ENCODE measurements around the gene POU2F3.

Gene POU2F3

DNA sequence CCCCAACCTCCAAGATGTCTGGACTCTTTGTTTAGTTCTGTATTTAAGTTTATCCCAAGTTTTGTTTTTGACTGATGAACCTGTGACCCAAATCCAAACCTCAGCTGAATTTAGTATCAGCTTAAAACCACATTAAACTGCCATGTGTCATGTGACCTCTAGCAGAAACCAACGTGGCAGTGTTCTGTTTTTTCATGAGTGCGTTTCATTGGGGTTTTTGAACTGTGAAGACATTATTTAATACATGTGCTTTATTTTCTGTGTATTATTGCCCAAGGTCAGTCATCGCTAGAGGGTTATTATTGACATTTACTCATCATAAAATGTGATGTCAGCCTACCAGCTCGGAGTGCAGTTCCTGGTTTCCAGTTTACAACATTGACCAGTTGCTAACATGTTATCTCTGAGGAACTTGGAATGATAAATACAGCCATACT is 86.9 kb downstream of the POU2F3 start:
- peaks cover 3% of the 10 kb centered on the region; the same call in 1 of the 2 replicates for H3K4me1 ChIP-seq (ENCODE audit: control insufficient read depth, insufficient read depth, low read length)
- no peaks in the 10 kb centered on the region for H3K9me3 ChIP-seq (ENCODE audit: control insufficient read depth, insufficient read depth, low read depth, low read length)
- H3K4me3 ChIP-seq (ENCODE audit: low read depth, low read length): no peak overlapping the region
- peaks cover 22% of the 10 kb centered on the region for H3K36me3 ChIP-seq (ENCODE audit: control insufficient read depth, insufficient read depth, low read length)
- H3K27me3 ChIP-seq (ENCODE audit: control insufficient read depth, insufficient read depth, low read length): 0 out of 2 replicates have a peak, but pooled peaks cover 6% of the 10 kb centered on the region
- no peak overlapping the region for H3K27ac ChIP-seq (ENCODE audit: low read depth, low read length)
- no peak overlapping the region for H3K9ac ChIP-seq (ENCODE audit: low read length)

DNA sequence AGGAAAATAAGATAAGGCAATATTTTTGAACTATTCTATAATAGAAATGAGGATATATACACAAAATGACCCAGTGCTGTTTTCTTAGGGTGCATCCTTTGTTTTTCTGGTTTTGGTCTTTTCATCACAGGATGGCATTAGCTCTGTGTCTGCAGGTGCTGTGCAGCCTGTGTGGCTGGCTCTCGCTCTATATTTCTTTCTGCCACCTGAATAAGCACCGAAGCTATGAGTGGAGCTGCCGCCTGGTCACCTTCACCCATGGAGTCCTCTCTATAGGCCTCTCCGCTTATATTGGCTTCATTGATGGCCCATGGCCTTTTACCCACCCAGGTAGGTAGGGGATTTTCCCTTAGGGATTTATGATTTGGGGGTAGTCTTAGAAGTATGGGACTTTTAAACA is 87.4 kb downstream of the POU2F3 start:
- Histone ChIP-seq H3K27me3 (ENCODE audit: control insufficient read depth, insufficient read depth, low read length) (0 out of 2 replicates have a peak, but pooled peaks cover 6% of the 10 kb centered on the region), H3K4me1 (ENCODE audit: control insufficient read depth, insufficient read depth, low read length) (peaks cover 3% of the 10 kb centered on the region; the same call in 1 of the 2 replicates), H3K9ac (ENCODE audit: low read length) (no peak overlapping the region), H3K9me3 (ENCODE audit: control insufficient read depth, insufficient read depth, low read depth, low read length) (no peaks in the 10 kb centered on the region), H3K4me3 (ENCODE audit: low read depth, low read length) (no peak overlapping the region), H3K36me3 (ENCODE audit: control insufficient read depth, insufficient read depth, low read length) (peaks cover 24% of the 10 kb centered on the region), H3K27ac (ENCODE audit: low read depth, low read length) (no peak overlapping the region)

DNA sequence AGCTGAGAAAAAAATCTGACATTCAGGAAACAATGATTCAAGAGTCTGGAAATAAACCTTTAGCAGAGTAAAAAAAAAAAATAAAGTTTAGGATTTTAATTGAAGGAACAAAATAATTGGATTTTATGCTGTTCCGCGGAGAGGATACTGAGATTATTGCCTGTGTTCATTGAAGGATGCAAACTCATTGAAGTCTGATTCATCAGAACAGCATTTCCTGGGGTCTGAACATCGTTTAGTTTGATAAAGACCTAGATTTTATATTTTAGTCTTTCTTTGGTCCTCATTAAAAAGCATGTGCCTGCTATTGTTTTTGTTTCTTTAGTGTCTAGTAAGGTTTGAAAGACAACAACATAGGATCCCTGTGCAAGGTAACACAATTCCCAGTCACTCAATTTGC is 89.6 kb downstream of the POU2F3 start:
- Histone ChIP-seq H3K4me3 (ENCODE audit: low read depth, low read length) (no peak overlapping the region), H3K27me3 (ENCODE audit: control insufficient read depth, insufficient read depth, low read length) (no peaks in the 10 kb centered on the region), H3K27ac (ENCODE audit: low read depth, low read length) (no peak overlapping the region), H3K9ac (ENCODE audit: low read length) (no peak overlapping the region), H3K9me3 (ENCODE audit: control insufficient read depth, insufficient read depth, low read depth, low read length) (no peaks in the 10 kb centered on the region), H3K36me3 (ENCODE audit: control insufficient read depth, insufficient read depth, low read length) (peaks cover 25% of the 10 kb centered on the region), H3K4me1 (ENCODE audit: control insufficient read depth, insufficient read depth, low read length) (peaks cover 3% of the 10 kb centered on the region; the same call in 1 of the 2 replicates)

DNA sequence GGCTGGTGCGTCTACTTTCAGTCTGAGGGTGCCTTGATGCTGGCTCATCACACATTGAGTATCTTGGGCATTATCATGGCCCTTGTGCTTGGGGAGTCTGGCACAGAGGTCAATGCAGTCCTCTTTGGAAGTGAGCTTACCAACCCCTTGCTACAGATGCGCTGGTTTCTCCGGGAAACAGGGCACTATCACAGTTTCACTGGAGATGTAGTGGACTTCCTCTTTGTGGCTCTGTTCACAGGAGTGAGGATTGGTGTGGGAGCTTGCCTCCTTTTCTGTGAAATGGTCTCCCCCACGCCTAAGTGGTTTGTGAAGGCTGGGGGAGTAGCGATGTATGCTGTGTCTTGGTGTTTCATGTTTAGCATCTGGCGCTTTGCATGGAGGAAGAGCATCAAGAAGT is 90.1 kb downstream of the POU2F3 start:
- no peak overlapping the region for H3K9ac ChIP-seq (ENCODE audit: low read length)
- H3K4me3 ChIP-seq (ENCODE audit: low read depth, low read length): no peak overlapping the region
- peaks cover 25% of the 10 kb centered on the region for H3K36me3 ChIP-seq (ENCODE audit: control insufficient read depth, insufficient read depth, low read length)
- H3K4me1 ChIP-seq (ENCODE audit: control insufficient read depth, insufficient read depth, low read length): no peaks in the 10 kb centered on the region; the same call in 1 of the 2 replicates
- no peaks in the 10 kb centered on the region for H3K9me3 ChIP-seq (ENCODE audit: control insufficient read depth, insufficient read depth, low read depth, low read length)
- H3K27me3 ChIP-seq (ENCODE audit: control insufficient read depth, insufficient read depth, low read length): no peaks in the 10 kb centered on the region
- H3K27ac ChIP-seq (ENCODE audit: low read depth, low read length): no peak overlapping the region

DNA sequence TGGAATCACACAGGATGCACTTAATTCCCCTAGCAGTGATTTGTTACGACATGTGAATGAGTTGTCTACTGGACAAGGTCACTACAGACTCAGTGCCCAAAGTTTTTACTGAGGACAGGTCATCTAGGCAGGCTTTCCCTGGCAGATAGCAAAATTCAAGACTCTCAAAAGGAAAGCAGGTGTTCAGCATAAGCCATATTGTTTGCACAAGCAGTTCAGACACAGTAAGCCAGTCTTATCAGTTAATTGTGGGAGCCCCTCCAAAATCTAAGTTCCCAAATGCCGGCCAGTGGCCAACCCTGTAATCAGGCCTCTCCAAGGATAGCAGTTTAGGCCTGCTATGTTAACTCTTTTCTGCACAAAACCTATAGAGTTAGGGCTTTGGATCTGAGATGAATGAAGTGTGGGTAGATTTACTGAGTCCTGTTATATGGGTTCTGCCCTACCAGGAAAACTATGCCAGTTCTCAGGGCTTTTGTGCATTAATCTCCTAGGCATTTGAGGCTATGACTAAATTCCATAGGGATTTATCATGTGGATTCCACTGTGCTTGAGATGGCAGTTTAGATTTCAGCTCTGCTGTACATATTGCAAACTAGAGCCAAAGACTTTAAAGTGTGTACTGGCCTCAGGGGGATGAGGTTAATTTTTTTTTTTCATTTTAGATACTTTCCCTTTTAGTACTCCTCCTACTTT is 91.5 kb downstream of the POU2F3 start:
- no peaks in the 10 kb centered on the region for H3K27me3 ChIP-seq (ENCODE audit: control insufficient read depth, insufficient read depth, low read length)
- no peak overlapping the region for H3K4me3 ChIP-seq (ENCODE audit: low read depth, low read length)
- no peak overlapping the region for H3K9ac ChIP-seq (ENCODE audit: low read length)
- H3K27ac ChIP-seq (ENCODE audit: low read depth, low read length): no peak overlapping the region
- H3K4me1 ChIP-seq (ENCODE audit: control insufficient read depth, insufficient read depth, low read length): no peaks in the 10 kb centered on the region; the same call in 1 of the 2 replicates
- H3K9me3 ChIP-seq (ENCODE audit: control insufficient read depth, insufficient read depth, low read depth, low read length): no peaks in the 10 kb centered on the region
- peaks cover 25% of the 10 kb centered on the region for H3K36me3 ChIP-seq (ENCODE audit: control insufficient read depth, insufficient read depth, low read length)

DNA sequence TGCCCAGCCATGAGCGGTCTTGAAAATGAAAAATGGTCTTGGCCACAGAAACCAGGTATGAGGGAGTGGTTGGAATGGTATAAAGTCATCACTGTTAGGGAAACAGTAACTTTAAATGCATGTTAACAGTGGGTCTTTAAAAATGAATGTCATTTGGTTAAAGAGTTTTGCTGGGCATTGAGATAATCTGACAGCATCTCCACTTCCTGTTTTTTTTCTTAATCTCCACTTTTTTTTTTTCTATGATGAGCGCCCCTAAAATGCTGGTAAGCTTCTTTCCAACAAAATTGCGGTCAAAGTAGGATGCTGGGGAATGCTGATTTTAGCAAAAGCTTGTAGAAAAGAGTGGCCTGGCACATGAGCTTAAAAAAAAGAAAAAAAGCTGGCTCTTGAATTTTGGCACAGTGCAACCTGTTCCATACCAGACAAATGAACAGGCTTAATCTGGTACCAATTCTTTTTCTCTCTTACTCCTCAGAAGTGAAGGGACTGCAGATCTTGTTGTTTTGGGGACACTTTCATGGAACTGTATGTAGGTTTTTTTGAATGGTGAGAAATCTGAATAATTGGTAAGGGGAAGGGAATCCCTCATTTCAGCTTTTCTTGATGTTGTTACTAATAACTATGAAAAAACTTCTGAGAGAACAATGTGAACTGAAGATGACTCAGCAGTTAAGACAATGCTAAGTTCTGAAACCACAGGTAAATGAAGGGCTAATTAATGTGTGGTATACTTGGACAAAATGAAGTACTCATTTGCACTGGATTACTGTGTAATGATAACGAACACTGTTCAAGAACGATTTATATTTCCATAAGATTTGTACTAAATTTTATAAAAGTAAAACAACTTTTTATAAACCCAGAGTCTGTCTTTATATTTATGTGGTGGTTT is 93.1 kb downstream of the POU2F3 start:
- Histone ChIP-seq H3K4me3 (ENCODE audit: low read depth, low read length) (no peak overlapping the region), H3K9me3 (ENCODE audit: control insufficient read depth, insufficient read depth, low read depth, low read length) (no peaks in the 10 kb centered on the region), H3K27ac (ENCODE audit: low read depth, low read length) (no peak overlapping the region), H3K27me3 (ENCODE audit: control insufficient read depth, insufficient read depth, low read length) (no peaks in the 10 kb centered on the region), H3K36me3 (ENCODE audit: control insufficient read depth, insufficient read depth, low read length) (peaks cover 25% of the 10 kb centered on the region), H3K9ac (ENCODE audit: low read length) (no peak overlapping the region), H3K4me1 (ENCODE audit: control insufficient read depth, insufficient read depth, low read length) (peaks cover 2% of the 10 kb centered on the region; the same call in 1 of the 2 replicates)

DNA sequence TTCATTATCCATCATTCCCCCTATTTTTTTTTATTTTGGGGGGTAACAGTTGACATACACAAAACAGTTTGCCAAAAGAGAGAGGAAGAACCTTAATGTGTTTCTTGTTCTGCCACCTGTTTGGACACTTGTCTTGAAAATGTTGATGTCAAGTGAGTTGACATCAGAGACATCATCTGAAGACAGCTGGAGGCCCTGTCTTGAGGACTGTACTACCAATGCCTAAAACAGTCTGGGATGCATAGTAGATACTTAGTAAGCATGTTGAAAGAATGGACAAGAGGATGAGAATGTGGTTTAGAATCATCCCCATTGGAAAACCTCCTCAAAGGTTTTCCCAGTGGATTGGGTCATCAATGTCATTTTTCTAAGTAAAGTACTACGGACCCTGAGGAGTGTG is 93.9 kb downstream of the POU2F3 start:
- Histone ChIP-seq H3K4me3 (ENCODE audit: low read depth, low read length) (no peak overlapping the region), H3K4me1 (ENCODE audit: control insufficient read depth, insufficient read depth, low read length) (peaks cover 8% of the 10 kb centered on the region), H3K36me3 (ENCODE audit: control insufficient read depth, insufficient read depth, low read length) (peaks cover 25% of the 10 kb centered on the region), H3K9ac (ENCODE audit: low read length) (no peak overlapping the region), H3K27me3 (ENCODE audit: control insufficient read depth, insufficient read depth, low read length) (no peaks in the 10 kb centered on the region), H3K9me3 (ENCODE audit: control insufficient read depth, insufficient read depth, low read depth, low read length) (no peaks in the 10 kb centered on the region), H3K27ac (ENCODE audit: low read depth, low read length) (no peak overlapping the region)

DNA sequence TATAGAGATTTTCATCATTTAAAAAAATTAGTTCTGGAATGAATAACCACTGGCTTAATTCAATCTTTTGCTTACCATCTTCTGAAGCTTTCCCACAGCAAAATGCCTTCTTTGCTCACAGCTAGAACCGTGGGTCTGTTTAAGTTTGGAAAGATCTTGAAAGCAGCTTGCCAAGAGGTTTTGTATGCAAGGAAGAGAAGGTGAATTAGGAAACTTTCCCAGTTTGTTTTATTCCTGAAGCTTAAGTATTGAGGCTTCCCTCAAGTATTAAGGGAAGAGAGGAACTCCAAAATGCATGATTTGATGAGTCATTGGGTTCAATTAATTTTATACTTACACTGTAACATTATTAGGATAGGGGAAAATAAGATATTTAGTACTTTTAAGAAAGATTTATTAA is 94.4 kb downstream of the POU2F3 start:
- Histone ChIP-seq H3K4me1 (ENCODE audit: control insufficient read depth, insufficient read depth, low read length) (peaks cover 11% of the 10 kb centered on the region), H3K36me3 (ENCODE audit: control insufficient read depth, insufficient read depth, low read length) (peaks cover 25% of the 10 kb centered on the region), H3K9me3 (ENCODE audit: control insufficient read depth, insufficient read depth, low read depth, low read length) (no peaks in the 10 kb centered on the region), H3K9ac (ENCODE audit: low read length) (no peak overlapping the region), H3K27ac (ENCODE audit: low read depth, low read length) (no peak overlapping the region), H3K27me3 (ENCODE audit: control insufficient read depth, insufficient read depth, low read length) (no peaks in the 10 kb centered on the region), H3K4me3 (ENCODE audit: low read depth, low read length) (no peak overlapping the region)

DNA sequence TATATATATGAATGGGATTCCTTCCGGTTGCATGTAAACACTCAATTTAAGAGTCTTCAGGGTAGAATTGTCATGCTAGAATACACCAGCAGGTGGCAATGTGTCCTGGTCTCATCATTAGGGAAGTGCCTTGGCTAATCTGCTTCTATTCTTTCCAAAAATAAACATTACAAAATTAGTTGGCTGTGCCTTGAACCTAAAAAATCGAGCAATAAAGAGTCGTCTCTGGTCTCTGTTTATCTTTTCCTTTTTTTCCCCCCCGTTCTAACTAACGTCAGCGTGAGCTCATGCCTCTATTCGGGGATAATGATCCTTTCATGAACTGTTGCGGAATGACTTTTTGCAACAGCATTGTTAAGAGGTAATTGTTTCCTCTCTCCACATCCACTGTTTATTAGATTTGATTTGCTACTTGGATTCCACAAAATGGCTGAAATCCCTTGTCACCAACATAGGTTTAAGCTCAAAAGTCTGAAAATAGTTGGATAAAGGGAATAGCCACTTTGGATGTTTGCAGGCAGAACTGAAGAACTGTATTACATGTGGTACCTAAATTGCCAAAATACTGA is 95.0 kb downstream of the POU2F3 start:
- no peaks in the 10 kb centered on the region for H3K9me3 ChIP-seq (ENCODE audit: control insufficient read depth, insufficient read depth, low read depth, low read length)
- no peaks in the 10 kb centered on the region for H3K27me3 ChIP-seq (ENCODE audit: control insufficient read depth, insufficient read depth, low read length)
- no peak overlapping the region for H3K9ac ChIP-seq (ENCODE audit: low read length)
- H3K27ac ChIP-seq (ENCODE audit: low read depth, low read length): no peak overlapping the region
- H3K36me3 ChIP-seq (ENCODE audit: control insufficient read depth, insufficient read depth, low read length): peaks cover 18% of the 10 kb centered on the region
- H3K4me1 ChIP-seq (ENCODE audit: control insufficient read depth, insufficient read depth, low read length): peaks cover 17% of the 10 kb centered on the region
- H3K4me3 ChIP-seq (ENCODE audit: low read depth, low read length): peak overlapping the region; percentile 79

DNA sequence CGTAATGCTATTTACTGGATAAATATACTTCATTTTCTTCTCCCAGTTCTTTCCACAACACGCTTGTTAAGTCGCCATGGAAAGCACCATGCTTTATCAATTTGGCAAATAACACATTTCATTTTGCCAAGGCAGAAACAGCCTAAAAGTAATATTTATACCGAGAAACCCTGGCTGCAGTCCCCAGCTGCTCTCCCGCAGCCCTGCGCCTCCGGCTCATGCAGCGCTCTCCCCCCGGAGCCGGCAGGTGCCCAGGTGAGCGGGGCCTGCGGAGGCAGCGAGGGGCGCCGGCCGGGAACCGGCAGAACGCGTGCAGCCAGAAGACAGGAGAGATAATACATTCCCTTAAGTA is 95.6 kb downstream of the POU2F3 start:
- H3K9ac ChIP-seq (ENCODE audit: low read length): peak overlapping the region; percentile 75
- H3K36me3 ChIP-seq (ENCODE audit: control insufficient read depth, insufficient read depth, low read length): peaks cover 13% of the 10 kb centered on the region
- H3K4me1 ChIP-seq (ENCODE audit: control insufficient read depth, insufficient read depth, low read length): peaks cover 19% of the 10 kb centered on the region
- no peaks in the 10 kb centered on the region for H3K9me3 ChIP-seq (ENCODE audit: control insufficient read depth, insufficient read depth, low read depth, low read length)
- peak overlapping the region; percentile 79 for H3K4me3 ChIP-seq (ENCODE audit: low read depth, low read length)
- peak overlapping the region; percentile 85 for H3K27ac ChIP-seq (ENCODE audit: low read depth, low read length)
- H3K27me3 ChIP-seq (ENCODE audit: control insufficient read depth, insufficient read depth, low read length): no peaks in the 10 kb centered on the region

All from HUES6 (cell line).